GM12892 (cell line): ENCODE data around the gene TTC17.

Source experiments
- POLR2A ChIP-seq: IDR thresholded peaks from 2 replicates; pipeline ENCODE4 v1.6.1; 2011; ENCODE audit warnings: low read depth, low read length, control low read depth
- TAF1 ChIP-seq: IDR thresholded peaks from 2 replicates; pipeline ENCODE4 v1.6.1; 2011; ENCODE audit warnings: low read depth, mild to moderate bottlenecking, control low read depth, low read length, borderline replicate concordance

GRCh38 chr11:43382614-43383013, 23.9 kb downstream of the TTC17 start:
- TF ChIP-seq POLR2A (no peak), TAF1 (no peak)
